ENCODE measurements around the gene PTPN23. TPM values are rescaled to one million over a fixed set of nuclear protein-coding genes. Genes with fewer than 3 reads are reported as not detected.
"Not testable (repeated sequence)": the region's sequence is repeated elsewhere in the genome, so short reads cannot be mapped to it uniquely, and the experiment has no call there.

Gene PTPN23
- total and polyA plus RNA-seq, 2 experiments from 2014 or later, result 11.9 to 20.5 TPM

DNA sequence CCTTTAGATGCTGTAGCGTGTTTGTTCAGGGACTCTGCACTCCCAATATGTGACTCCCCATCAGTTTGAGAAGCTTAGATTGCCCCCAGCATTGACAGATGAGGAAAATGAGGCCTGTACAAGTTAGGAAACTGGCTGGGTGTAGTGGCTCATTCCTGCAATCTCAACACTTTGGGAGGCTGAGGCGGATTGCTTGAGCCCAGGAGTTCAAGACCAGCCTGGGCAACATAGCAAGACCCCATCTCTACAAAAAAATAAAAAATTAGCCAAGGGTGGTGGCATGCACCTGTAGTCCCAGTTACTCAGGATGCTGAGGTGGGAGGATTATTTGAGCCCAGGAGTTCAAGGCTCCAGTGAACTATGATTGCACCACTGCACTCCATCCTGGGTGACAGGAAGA is 14.0 kb upstream of the PTPN23 start:
- Histone ChIP-seq H3K9me3 (ENCODE audit: low read depth) (no peaks in the 10 kb centered on the region), H3K27me3 (no peaks in the 10 kb centered on the region), H3K27ac (no peak overlapping the region), H3K79me2 (no peaks in the 10 kb centered on the region), H3K4me3 (no peak overlapping the region), H3K36me3 (replicated peaks; ENCODE audit: insufficient read depth, low read depth) (no peaks in the 10 kb centered on the region), H3K4me2 (no peak overlapping the region), H3K4me1 (ENCODE audit: insufficient read depth) (no peaks in the 10 kb centered on the region), H2AFZ (no peak overlapping the region), H3K9me2 (replicated peaks; ENCODE audit: insufficient read depth) (no peaks in the 10 kb centered on the region), H4K20me1 (ENCODE audit: insufficient read depth, poor library complexity, severe bottlenecking) (no peaks in the 10 kb centered on the region)
- no peak for DNase-seq (ENCODE audit: low spot score)
- WGBS (ENCODE audit: low lambda C conversion rate, missing lambda C conversion rate), result 93% methylated on average over 2 of the region's 2 CpGs
- TF ChIP-seq EZH2 (IDR thresholded peaks at IDR 0.05; ENCODE audit: borderline replicate concordance), result no peak
- TF ChIP-seq EZH2phosphoT487 (IDR thresholded peaks at IDR 0.05; ENCODE audit: low read depth, severe bottlenecking, unreplicated experiment), result no peak
- TF ChIP-seq, protein P1, sequence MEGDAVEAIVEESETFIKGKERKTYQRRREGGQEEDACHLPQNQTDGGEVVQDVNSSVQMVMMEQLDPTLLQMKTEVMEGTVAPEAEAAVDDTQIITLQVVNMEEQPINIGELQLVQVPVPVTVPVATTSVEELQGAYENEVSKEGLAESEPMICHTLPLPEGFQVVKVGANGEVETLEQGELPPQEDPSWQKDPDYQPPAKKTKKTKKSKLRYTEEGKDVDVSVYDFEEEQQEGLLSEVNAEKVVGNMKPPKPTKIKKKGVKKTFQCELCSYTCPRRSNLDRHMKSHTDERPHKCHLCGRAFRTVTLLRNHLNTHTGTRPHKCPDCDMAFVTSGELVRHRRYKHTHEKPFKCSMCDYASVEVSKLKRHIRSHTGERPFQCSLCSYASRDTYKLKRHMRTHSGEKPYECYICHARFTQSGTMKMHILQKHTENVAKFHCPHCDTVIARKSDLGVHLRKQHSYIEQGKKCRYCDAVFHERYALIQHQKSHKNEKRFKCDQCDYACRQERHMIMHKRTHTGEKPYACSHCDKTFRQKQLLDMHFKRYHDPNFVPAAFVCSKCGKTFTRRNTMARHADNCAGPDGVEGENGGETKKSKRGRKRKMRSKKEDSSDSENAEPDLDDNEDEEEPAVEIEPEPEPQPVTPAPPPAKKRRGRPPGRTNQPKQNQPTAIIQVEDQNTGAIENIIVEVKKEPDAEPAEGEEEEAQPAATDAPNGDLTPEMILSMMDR (IDR thresholded peaks at IDR 0.05; ENCODE audit: poor library complexity), result no peak

DNA sequence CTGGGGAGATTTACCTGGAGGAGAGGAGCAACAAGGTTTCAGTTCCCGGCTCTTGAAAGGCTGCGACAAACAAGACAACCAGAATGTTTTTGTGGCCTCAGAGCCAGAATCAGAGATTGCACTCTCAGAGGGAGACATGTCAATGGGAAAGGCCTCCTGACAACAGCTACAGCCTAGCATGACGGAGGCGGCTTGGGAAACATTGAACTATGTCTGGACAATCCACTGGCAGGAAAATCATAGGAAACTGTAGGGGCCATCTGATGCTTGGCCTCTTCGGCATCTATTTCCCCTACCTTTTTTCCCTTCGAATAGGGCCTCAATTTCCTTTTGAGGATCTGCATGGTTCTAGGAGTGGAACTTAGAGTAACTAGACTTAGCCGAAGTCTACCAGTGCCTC is 13.2 kb upstream of the PTPN23 start:
- no peak for DNase-seq (ENCODE audit: low spot score)
- TF ChIP-seq, protein P1 (IDR thresholded peaks at IDR 0.05; ENCODE audit: poor library complexity), result no peak
- TF ChIP-seq EZH2 (IDR thresholded peaks at IDR 0.05; ENCODE audit: borderline replicate concordance) (no peak), EZH2phosphoT487 (IDR thresholded peaks at IDR 0.05; ENCODE audit: low read depth, severe bottlenecking, unreplicated experiment) (no peak)
- Histone ChIP-seq H3K4me1 (ENCODE audit: insufficient read depth) (no peaks in the 10 kb centered on the region), H3K27me3 (no peaks in the 10 kb centered on the region), H2AFZ (no peak overlapping the region), H3K27ac (no peak overlapping the region), H3K4me2 (no peak overlapping the region), H3K4me3 (no peak overlapping the region), H3K36me3 (replicated peaks; ENCODE audit: insufficient read depth, low read depth) (no peaks in the 10 kb centered on the region), H4K20me1 (ENCODE audit: insufficient read depth, poor library complexity, severe bottlenecking) (no peaks in the 10 kb centered on the region), H3K9me3 (ENCODE audit: low read depth) (no peaks in the 10 kb centered on the region), H3K79me2 (no peaks in the 10 kb centered on the region), H3K9me2 (replicated peaks; ENCODE audit: insufficient read depth) (no peaks in the 10 kb centered on the region)
- 97% methylated on average over 7 of the region's 7 CpGs for WGBS (ENCODE audit: low lambda C conversion rate, missing lambda C conversion rate)

DNA sequence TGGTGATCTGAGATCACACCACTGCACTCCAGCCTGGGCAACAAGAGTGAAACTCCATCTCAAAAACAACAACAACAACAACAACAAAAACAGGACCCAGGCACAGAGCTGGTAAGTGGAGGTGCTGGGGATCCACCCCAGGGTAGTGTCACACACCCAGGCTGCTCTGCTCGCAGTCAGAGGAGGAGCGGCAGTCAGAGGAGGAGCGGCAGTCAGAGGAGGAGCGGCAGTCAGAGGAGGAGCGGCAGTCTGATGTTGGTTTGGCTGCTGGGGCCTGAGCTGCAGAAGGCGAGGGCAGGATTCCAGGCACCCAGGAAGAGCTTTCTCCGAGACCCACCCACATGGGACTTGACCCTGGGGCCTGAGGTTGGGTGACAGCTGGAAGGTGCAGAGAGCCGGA is 10.8 kb upstream of the PTPN23 start:
- H3K27ac ChIP-seq; H4K20me1 ChIP-seq (ENCODE audit: insufficient read depth, poor library complexity, severe bottlenecking); H3K4me3 ChIP-seq; H2AFZ ChIP-seq; H3K79me2 ChIP-seq; H3K9me2 ChIP-seq (replicated peaks; ENCODE audit: insufficient read depth); H3K4me1 ChIP-seq (ENCODE audit: insufficient read depth); H3K9me3 ChIP-seq (ENCODE audit: low read depth); H3K4me2 ChIP-seq; DNase-seq (ENCODE audit: low spot score); H3K27me3 ChIP-seq; H3K36me3 ChIP-seq (replicated peaks; ENCODE audit: insufficient read depth, low read depth): not testable (repeated sequence)
- 91% methylated on average over 8 of the region's 8 CpGs for WGBS (ENCODE audit: low lambda C conversion rate, missing lambda C conversion rate)

DNA sequence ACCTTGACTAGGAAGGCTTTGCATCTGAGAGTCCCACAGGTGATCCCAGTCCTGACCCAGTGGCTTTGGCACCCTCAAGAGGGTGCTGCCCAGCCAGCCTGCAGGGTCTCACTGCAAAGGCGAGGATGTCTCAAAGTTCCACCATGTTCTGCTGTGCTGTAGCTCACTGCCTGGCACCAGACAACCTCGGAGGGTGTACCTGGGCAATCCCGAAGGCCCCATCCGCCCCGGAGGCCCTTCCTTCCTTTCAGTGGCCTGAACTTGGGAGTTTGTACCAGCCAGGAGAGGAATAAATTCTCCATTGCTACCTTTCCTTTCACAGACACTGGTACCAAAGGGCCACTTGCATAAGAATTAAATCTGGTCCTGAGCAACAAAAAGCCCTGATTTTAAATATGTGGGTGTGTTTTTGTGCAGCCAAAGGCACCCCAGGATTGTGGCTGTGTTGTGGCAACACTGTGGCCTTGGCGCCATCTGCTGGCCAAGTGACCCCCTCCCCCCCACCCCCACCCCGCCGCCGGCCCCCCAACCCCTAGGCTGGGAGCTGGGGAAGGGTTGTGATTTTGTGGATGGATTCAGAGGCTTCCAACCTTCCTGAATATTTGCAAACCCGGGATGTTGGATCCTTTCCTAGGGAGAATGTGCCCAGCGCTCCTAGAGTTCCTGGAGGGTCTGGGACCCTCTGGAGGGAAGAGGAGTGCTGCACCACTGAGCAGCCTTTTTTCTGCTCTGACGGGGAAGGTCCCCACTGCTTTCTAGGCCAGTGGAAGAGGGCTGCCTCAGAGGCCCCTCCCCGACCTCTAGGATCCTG is 9.7 kb upstream of the PTPN23 start:
- Histone ChIP-seq H2AFZ (no peak overlapping the region), H3K4me3 (no peak overlapping the region), H3K9me2 (replicated peaks; ENCODE audit: insufficient read depth) (no peaks in the 10 kb centered on the region), H3K4me2 (no peak overlapping the region), H3K4me1 (ENCODE audit: insufficient read depth) (no peaks in the 10 kb centered on the region), H3K79me2 (no peaks in the 10 kb centered on the region), H3K27ac (no peak overlapping the region), H4K20me1 (ENCODE audit: insufficient read depth, poor library complexity, severe bottlenecking) (no peaks in the 10 kb centered on the region), H3K9me3 (ENCODE audit: low read depth) (no peaks in the 10 kb centered on the region), H3K36me3 (replicated peaks; ENCODE audit: insufficient read depth, low read depth) (no peaks in the 10 kb centered on the region), H3K27me3 (no peaks in the 10 kb centered on the region)
- DNase-seq (ENCODE audit: low spot score), result peak; percentile 42
- 55% methylated on average over 9 of the region's 13 CpGs for WGBS (ENCODE audit: low lambda C conversion rate, missing lambda C conversion rate)
- TF ChIP-seq, protein P1 (IDR thresholded peaks at IDR 0.05; ENCODE audit: poor library complexity), result peak; percentile 68
- TF ChIP-seq EZH2phosphoT487 (IDR thresholded peaks at IDR 0.05; ENCODE audit: low read depth, severe bottlenecking, unreplicated experiment) (no peak), EZH2 (IDR thresholded peaks at IDR 0.05; ENCODE audit: borderline replicate concordance) (no peak)
